Neuron (in vitro differentiated cells): ENCODE data around the gene TSHZ2.

Source experiments
- H2AFZ ChIP-seq: one replicate; pipeline ENCODE4 v1.6.1; 2013; ENCODE audit warnings: low read depth, mild to moderate bottlenecking, inconsistent platforms, low read length, moderate library complexity
- H3K27me3 ChIP-seq: one replicate; pipeline ENCODE4 v1.6.1; 2013; ENCODE audit warnings: low read length; ENCODE audit not compliant: insufficient read depth
- H3K36me3 ChIP-seq: one replicate; pipeline ENCODE4 v1.6.1; 2013; ENCODE audit warnings: low read length; ENCODE audit not compliant: insufficient read depth
- H3K4me1 ChIP-seq: one replicate; pipeline ENCODE4 v1.6.1; 2013; ENCODE audit warnings: low read length; ENCODE audit not compliant: insufficient read depth
- H3K4me3 ChIP-seq: 2 replicates; pipeline ENCODE4 v1.5.1; 2013; ENCODE audit warnings: mild to moderate bottlenecking, low read length, moderate library complexity
- H3K9me3 ChIP-seq: one replicate; pipeline ENCODE4 v1.6.1; 2013; ENCODE audit warnings: low read length

Gene TSHZ2

DNA sequence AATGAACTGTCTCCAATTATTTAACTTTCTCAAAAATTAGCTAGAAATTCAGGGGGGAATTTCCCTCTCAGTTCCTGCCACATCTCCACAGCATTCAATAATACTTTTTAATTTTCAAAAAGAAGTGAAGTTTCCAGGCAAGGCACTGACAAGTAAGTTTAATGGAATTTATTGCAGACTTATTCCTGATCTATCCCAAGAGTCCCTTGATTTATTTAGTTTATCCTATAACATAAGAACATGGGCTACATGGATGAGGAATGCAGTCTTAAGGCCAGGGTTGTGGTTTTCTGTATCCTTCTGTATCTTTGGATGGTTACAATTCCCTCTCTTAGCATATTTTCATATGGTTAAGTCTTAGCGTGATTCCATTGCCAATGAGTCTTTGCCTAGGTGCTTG lies 126.5 kb downstream of the TSHZ2 start:
- Histone ChIP-seq H3K36me3 (no peaks in the 10 kb centered on the region), H2AFZ (no peak overlapping the region), H3K27me3 (no peaks in the 10 kb centered on the region), H3K4me1 (peaks cover 10% of the 10 kb centered on the region), H3K4me3 (no peak overlapping the region), H3K9me3 (no peaks in the 10 kb centered on the region)

GRCh38 chr20:53099856-53100255 lies 127.7 kb downstream of the TSHZ2 start:
- H3K36me3 ChIP-seq = no peaks in the 10 kb centered on the region
- H3K4me1 ChIP-seq = peaks cover 10% of the 10 kb centered on the region
- no peak overlapping the region for H2AFZ ChIP-seq
- H3K4me3 ChIP-seq = no peak overlapping the region
- no peaks in the 10 kb centered on the region for H3K27me3 ChIP-seq
- H3K9me3 ChIP-seq = no peaks in the 10 kb centered on the region

GRCh38 chr20:53100476-53100911 lies 128.3 kb downstream of the TSHZ2 start:
- Histone ChIP-seq H2AFZ (no peak overlapping the region), H3K4me1 (peaks cover 10% of the 10 kb centered on the region), H3K4me3 (no peak overlapping the region), H3K9me3 (no peaks in the 10 kb centered on the region), H3K27me3 (no peaks in the 10 kb centered on the region), H3K36me3 (no peaks in the 10 kb centered on the region)

DNA sequence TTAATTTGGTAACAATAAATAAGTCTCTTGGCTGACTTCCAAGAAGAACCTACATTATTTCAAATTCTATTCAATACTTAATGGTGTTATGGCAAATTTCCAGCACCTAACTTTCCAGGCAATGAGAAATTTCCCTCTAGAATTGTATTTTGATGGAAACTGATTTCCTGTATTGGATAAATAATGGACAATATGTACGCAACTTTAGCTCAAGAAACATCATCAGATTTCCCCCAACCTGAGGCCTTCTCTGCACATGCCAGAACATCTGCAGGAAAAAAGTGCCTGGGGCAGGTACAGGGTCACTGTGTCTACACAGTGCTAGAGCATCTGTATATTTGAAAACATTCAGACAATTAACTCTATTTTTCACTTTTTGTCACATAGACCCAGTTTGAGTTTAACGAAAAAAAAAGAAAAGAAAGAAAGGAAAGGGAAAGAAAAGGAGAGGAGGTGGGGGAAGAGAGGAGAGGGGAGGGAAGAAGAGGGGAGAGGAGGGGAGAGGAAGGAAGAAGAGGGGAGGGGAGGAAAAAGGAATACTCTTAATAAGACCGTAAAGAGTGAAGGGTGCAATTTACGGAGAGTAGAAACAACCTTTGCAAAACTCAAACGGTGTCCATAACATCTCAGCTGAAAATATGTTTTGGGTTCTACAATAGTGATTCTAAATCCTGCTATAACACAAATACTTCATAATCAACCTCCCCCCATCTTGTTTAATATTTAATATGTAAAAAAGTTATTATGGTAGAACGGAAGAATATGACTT lies 130.0 kb downstream of the TSHZ2 start:
- Histone ChIP-seq H2AFZ (no peak overlapping the region), H3K27me3 (no peaks in the 10 kb centered on the region), H3K9me3 (no peaks in the 10 kb centered on the region), H3K36me3 (no peaks in the 10 kb centered on the region), H3K4me1 (peaks cover 10% of the 10 kb centered on the region), H3K4me3 (no peak overlapping the region)

GRCh38 chr20:53103124-53103523 lies 131.0 kb downstream of the TSHZ2 start:
- Histone ChIP-seq H3K36me3 (no peaks in the 10 kb centered on the region), H3K27me3 (no peaks in the 10 kb centered on the region)

DNA sequence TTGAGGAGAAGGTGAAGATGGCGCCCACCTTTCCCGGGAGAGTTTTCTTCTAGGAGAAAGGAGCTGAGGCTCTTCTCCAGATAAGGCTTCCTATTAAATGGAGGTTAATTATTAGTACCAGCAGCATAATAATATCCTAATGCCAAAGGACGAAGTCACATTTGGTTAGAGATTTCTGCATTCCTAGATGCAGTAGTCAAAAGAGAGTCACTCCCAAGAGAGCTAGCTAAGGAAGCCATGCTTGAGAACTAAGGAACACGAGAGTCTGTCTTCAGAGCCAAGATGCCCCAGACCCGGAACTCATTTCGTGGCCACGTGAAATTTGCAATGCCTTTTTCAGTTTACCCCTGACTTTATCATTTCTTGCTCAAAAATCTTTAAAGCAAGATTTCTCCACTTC lies 132.7 kb downstream of the TSHZ2 start:
- peaks cover 9% of the 10 kb centered on the region for H3K4me1 ChIP-seq

More at GRCh38 chr20:53103124-53103523, 131.0 kb downstream of the TSHZ2 start:
- Histone ChIP-seq H3K4me1 (peaks cover 10% of the 10 kb centered on the region), H3K4me3 (no peak overlapping the region), H3K9me3 (no peaks in the 10 kb centered on the region), H2AFZ (no peak overlapping the region)

GRCh38 chr20:53116733-53117132 lies 144.6 kb downstream of the TSHZ2 start:
- Histone ChIP-seq H3K4me3 (no peak overlapping the region), H3K4me1 (no peaks in the 10 kb centered on the region), H3K9me3 (no peaks in the 10 kb centered on the region), H2AFZ (no peak overlapping the region), H3K36me3 (no peaks in the 10 kb centered on the region), H3K27me3 (no peaks in the 10 kb centered on the region)

More for the DNA sequence above, 132.7 kb downstream of the TSHZ2 start:
- no peaks in the 10 kb centered on the region for H3K36me3 ChIP-seq
- no peaks in the 10 kb centered on the region for H3K27me3 ChIP-seq
- H3K9me3 ChIP-seq = no peaks in the 10 kb centered on the region
- no peak overlapping the region for H3K4me3 ChIP-seq
- no peak overlapping the region for H2AFZ ChIP-seq

DNA sequence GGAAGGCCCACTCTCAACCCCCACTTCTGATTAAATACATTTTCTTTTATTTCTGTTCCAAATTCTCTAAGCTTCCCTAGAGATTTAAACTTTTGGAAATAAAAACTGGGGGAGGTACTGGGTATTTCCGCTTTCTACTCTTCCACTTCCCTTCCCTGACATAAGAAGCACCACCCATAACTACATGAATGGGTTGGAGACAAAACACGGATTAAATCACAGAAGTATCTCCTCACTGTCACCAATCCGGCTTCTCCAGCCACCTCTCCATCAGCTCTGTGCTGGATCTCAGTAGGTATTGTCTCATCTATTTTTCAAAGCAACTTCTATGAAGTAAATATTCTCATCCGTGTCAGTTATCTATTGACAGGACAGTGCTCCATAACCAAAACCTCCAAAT lies 150.7 kb downstream of the TSHZ2 start:
- H3K27me3 ChIP-seq = no peaks in the 10 kb centered on the region
- no peak overlapping the region for H2AFZ ChIP-seq
- no peak overlapping the region for H3K4me3 ChIP-seq
- no peaks in the 10 kb centered on the region for H3K36me3 ChIP-seq
- no peaks in the 10 kb centered on the region for H3K9me3 ChIP-seq
- no peaks in the 10 kb centered on the region for H3K4me1 ChIP-seq

- Histone ChIP-seq H3K27me3 (no peaks in the 10 kb centered on the region), H3K4me3 (no peak overlapping the region), H3K36me3 (no peaks in the 10 kb centered on the region), H3K4me1 (no peaks in the 10 kb centered on the region), H3K9me3 (no peaks in the 10 kb centered on the region), H2AFZ (no peak overlapping the region)
Observed at GRCh38 chr20:53124075-53124551, 152.0 kb downstream of the TSHZ2 start.

DNA sequence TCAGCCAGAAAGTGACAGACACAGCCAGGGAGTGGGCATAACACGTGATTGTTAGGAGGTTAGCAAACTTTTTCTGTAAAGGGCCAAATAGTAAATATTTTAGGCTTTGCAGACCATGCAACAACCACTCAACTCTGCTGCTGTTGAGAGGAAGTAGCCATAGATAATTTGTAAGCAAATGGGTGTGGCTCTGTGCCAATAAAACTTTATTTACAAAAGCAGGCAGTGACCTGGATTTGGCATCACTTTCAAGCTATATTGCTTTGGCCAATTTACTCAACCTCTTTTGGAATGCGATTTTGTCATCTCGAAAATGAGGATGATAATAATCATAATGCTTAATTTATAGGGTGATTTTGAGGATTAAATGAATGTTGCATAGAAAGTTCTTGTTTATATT lies 152.6 kb downstream of the TSHZ2 start:
- Histone ChIP-seq H3K4me3 (no peak overlapping the region), H3K9me3 (no peaks in the 10 kb centered on the region), H3K36me3 (no peaks in the 10 kb centered on the region), H3K4me1 (no peaks in the 10 kb centered on the region), H3K27me3 (no peaks in the 10 kb centered on the region), H2AFZ (no peak overlapping the region)

DNA sequence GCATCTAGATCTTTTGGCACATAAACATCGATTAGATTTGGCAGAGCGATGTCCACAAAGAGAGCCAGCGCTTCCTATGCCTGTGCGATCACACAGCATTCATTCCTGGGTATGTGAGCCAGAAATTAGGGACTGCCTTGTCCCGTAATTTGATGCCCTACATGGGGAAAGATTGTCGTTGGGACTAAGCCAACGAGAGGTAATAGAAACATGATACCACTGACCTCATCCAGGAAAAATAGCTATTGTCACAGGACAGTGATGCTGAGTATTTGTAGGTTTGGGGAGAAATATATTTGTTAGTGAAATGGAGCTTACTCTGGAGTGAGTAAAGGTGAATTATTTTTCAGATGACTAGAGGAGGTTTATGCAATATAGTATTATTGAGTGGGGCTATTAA lies 154.0 kb downstream of the TSHZ2 start:
- Histone ChIP-seq H3K36me3 (no peaks in the 10 kb centered on the region), H3K9me3 (no peaks in the 10 kb centered on the region), H3K4me3 (no peak overlapping the region), H2AFZ (no peak overlapping the region), H3K27me3 (no peaks in the 10 kb centered on the region), H3K4me1 (peaks cover 2% of the 10 kb centered on the region)

DNA sequence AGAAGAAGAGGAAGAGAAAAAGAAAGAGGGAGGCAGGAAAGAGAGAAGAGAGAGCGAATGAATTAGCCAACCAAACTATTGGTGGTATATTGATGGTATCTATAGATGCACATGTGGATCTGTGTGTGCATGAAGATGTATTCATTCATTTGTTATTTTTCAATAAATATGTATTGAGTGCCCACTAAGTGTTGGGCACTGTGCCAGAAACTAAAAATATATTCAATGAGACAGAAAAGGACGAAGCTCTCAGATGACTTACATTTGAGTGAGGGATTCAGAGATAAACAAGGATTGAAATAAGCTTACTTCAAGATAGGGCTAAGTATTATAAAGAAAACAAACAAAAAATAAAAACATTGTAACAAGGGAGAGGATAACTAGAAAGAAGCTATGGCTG lies 154.9 kb downstream of the TSHZ2 start:
- no peaks in the 10 kb centered on the region for H3K36me3 ChIP-seq
- H3K9me3 ChIP-seq = no peaks in the 10 kb centered on the region
- peaks cover 6% of the 10 kb centered on the region for H3K4me1 ChIP-seq
- no peak overlapping the region for H2AFZ ChIP-seq
- H3K27me3 ChIP-seq = no peaks in the 10 kb centered on the region
- no peak overlapping the region for H3K4me3 ChIP-seq

DNA sequence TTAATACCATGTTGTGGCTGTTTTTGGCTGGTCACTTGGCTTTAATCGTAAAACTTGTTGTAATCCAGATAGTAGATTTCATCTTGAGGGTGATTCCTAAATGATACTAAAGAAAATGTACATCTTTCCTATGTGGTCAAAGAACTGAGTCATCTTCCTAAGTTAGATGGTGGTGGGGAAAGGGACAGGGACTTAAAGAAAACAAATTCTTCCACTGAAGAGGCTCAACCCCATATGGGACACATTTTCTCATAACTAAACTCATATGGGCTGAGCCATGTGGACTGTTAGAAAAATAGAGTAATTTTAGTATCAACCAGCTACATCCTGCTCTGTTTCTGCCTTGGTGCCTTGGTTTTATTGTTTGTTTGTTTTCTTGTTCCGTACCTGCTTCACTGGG lies 155.8 kb downstream of the TSHZ2 start:
- Histone ChIP-seq H3K27me3 (no peaks in the 10 kb centered on the region), H3K4me3 (no peak overlapping the region), H2AFZ (no peak overlapping the region), H3K4me1 (peaks cover 6% of the 10 kb centered on the region), H3K36me3 (no peaks in the 10 kb centered on the region), H3K9me3 (no peaks in the 10 kb centered on the region)

DNA sequence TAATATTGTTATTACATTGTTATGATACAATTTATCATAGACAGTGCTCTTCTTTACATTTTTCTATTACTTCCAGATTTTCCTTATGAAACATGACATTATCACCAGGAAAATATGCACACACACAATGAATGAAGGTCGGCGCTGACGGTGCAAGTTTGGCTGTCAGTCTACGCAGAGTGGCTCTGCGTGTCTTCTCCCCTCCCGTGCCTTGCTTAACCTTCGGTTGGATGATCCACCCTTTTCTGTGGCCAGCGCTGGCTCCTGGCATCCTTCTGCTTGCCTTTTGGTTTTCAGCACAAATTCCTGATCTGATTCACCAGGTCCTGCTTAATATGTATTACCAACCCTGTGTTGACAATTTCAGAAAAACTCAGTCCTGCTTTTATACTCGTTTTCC lies 157.4 kb downstream of the TSHZ2 start:
- no peak overlapping the region for H2AFZ ChIP-seq
- H3K4me3 ChIP-seq = no peak overlapping the region
- H3K36me3 ChIP-seq = no peaks in the 10 kb centered on the region
- peaks cover 6% of the 10 kb centered on the region for H3K4me1 ChIP-seq
- H3K9me3 ChIP-seq = no peaks in the 10 kb centered on the region
- no peaks in the 10 kb centered on the region for H3K27me3 ChIP-seq
